ENCODE data around the gene GAN. TPM values are rescaled to one million over a fixed set of nuclear protein-coding genes. Genes with fewer than 3 reads are reported as not detected.

The GAN gene
- total RNA-seq, 1 experiment from 2014 or later: 22.5 TPM

- TF ChIP-seq REST (IDR thresholded peaks at IDR 0.05; ENCODE audit: low read depth): no peak
- TF ChIP-seq JUND (IDR thresholded peaks at IDR 0.05): no peak
- TF ChIP-seq ZFX (IDR thresholded peaks at IDR 0.05): no peak
- no peak for TF ChIP-seq POLR2AphosphoS5 (IDR thresholded peaks at IDR 0.05; ENCODE audit: low read depth, low read length)
- no peak for TF ChIP-seq ELF1 (IDR thresholded peaks at IDR 0.05; ENCODE audit: borderline replicate concordance, low read depth)
- TF ChIP-seq CTCF (IDR thresholded peaks at IDR 0.05 in 2 of 3, conservative IDR thresholded peaks at IDR 0.05 in 1 of 3; ENCODE audit: borderline replicate concordance in 1 of 3, insufficient read depth in 1 of 3, low read depth in 2 of 3, low read length in 2 of 3): no peak
- no peak for TF ChIP-seq SIN3A (IDR thresholded peaks at IDR 0.05; ENCODE audit: low read depth)
- no peak for TF ChIP-seq EZH2 (IDR thresholded peaks at IDR 0.05)
Measured at GRCh38 chr16:81410643-81411293, 96.0 kb downstream of the GAN start (continued).

Data from HCT116 (cell line).